ACC112 (cell line): ENCODE measurements around the gene USP24.

Source experiments
- H2AFZ ChIP-seq: fragments of 200-600 bp; sonication (generic); one replicate; pipeline ENCODE4 v1.6.0; 2017; ENCODE audit warnings: antibody characterized with exemption, low read length; ENCODE audit not compliant: unreplicated experiment
- H3K27ac ChIP-seq: fragments of 200-600 bp; sonication (generic); 2 replicates; pipeline ENCODE4 v1.5.1; 2014; ENCODE audit warnings: low read depth, mild to moderate bottlenecking, antibody characterized with exemption, low read length, moderate library complexity
- H3K27me3 ChIP-seq: fragments of 200-600 bp; sonication (generic); 2 replicates; pipeline ENCODE4 v1.6.1; 2014; ENCODE audit warnings: mild to moderate bottlenecking, antibody characterized with exemption, low read length, moderate library complexity, mixed read lengths; ENCODE audit not compliant: insufficient read depth
- H3K36me3 ChIP-seq: fragments of 200-600 bp; sonication (generic); 2 replicates; pipeline ENCODE4 v1.6.1; 2016; ENCODE audit warnings: mild to moderate bottlenecking, antibody characterized with exemption, low read length, moderate library complexity, mixed read lengths; ENCODE audit not compliant: insufficient read depth
- H3K4me1 ChIP-seq: fragments of 200-600 bp; sonication (generic); one replicate; pipeline ENCODE4 v1.6.1; 2016; ENCODE audit warnings: low read length, mixed read lengths; ENCODE audit not compliant: insufficient read depth, unreplicated experiment, control insufficient read depth
- H3K4me3 ChIP-seq: fragments of 200-600 bp; sonication (generic); 2 replicates; pipeline ENCODE4 v1.5.1; 2014; ENCODE audit warnings: mild to moderate bottlenecking, low read depth, low read length
- H3K79me2 ChIP-seq: fragments of 200-600 bp; sonication (generic); one replicate; pipeline ENCODE4 v1.6.0; 2016; ENCODE audit warnings: low read length; ENCODE audit not compliant: control insufficient read depth, unreplicated experiment, insufficient read depth

USP24 gene

DNA sequence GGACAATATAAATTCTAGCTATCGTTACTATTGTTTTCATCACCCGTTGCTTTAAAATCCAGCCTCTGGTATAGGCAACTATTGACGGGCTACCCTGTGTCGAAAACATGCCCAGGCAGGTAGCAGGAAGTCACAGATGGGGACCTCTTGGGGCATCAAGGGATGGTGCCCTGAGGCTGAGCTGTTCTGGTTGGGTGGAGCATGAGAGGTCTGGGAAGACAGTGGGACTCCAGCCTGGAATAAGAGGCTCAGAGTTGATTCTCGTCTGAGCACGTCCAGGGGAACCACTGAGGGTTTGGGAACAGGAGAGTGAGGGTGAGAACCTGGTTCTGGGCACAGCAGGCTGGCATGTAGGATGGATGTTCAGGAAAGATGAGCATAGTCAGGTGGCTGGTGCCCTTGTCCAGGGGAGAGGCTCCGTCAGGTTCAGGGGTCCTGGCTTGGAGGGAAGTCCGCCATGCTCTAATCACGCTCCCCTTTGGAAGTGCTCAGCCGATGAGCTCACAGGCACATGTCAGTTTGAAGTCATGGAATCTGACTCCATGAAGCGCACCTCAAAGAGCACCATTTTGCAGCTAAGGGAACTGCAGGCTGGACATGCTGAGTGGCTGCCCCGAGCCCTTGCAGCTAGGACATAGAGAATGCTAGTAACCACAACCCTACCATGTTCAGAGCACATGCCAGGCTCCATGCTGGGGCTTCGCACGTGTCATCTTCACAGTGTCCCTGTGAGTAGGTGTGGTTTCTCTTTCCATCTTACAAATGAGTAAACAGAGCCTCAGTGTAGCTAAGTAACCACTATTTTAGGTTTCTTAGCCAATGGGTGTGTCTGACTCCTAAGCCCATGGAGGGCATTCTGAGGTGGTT, 154.8 kb downstream of the USP24 start:
- no peaks in the 10 kb centered on the region for H3K36me3 ChIP-seq
- H3K4me1 ChIP-seq: no peaks in the 10 kb centered on the region
- no peaks in the 10 kb centered on the region for H3K79me2 ChIP-seq
- H3K27me3 ChIP-seq: no peaks in the 10 kb centered on the region
- H3K27ac ChIP-seq: no peak overlapping the region
- H2AFZ ChIP-seq: no peak overlapping the region
- H3K4me3 ChIP-seq: no peak overlapping the region

DNA sequence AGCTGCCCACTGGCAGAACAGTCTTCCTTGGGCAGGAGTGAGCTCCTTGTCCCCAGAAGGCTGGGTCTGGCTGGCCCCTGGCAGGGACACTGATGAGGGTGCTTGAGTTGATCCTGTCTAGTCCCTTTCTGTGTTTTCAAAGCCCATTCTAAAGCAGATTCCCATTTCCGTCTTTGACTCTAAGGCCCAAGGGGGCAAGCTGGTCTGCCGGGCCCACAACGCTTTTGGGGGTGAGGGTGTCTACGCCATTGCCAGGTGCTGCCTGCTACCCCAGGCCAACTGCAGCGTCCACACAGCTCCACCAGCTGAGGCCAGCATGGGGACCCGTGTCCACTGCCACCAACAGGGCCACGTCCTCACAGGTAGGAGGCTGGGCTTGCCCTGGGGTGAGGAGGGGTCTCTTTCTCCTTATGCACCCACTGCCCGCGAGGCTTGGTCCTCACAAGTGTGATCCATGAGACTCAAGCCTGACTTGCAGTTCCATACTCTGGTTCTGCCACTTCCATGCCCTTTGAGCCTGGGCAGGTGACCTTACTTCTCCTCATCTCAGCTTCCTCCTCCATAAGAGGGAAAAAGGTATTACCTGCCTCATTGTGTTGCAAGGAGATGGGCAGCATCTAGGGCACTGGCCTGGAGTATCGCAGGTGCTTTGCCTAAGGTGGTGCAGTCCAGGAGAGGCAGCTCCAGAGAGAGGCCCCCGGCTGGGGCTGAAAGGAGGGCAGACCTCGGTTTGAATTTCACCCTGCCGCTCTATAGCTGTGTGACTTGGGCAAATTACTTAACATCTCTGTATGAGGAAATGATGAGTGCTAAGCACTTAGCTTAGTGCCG, 155.6 kb downstream of the USP24 start:
- Histone ChIP-seq H2AFZ (no peak overlapping the region), H3K27ac (no peak overlapping the region), H3K36me3 (no peaks in the 10 kb centered on the region), H3K79me2 (no peaks in the 10 kb centered on the region), H3K27me3 (no peaks in the 10 kb centered on the region), H3K4me3 (no peak overlapping the region), H3K4me1 (no peaks in the 10 kb centered on the region)

DNA sequence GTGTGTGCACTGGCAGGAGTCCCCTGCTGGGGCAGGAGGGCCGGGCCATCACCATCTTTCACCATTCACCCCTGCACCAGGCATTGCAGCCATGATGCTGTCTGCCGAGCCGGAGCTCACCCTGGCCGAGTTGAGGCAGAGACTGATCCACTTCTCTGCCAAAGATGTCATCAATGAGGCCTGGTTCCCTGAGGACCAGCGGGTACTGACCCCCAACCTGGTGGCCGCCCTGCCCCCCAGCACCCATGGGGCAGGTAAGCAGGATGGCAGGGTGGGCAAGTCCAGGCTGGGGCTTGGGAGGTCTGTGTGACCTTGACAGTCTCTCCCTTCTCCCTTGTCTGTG, 157.2 kb downstream of the USP24 start:
- no peaks in the 10 kb centered on the region for H3K4me1 ChIP-seq
- no peaks in the 10 kb centered on the region for H3K79me2 ChIP-seq
- no peak overlapping the region for H3K4me3 ChIP-seq
- no peak overlapping the region for H2AFZ ChIP-seq
- H3K27ac ChIP-seq: no peak overlapping the region
- H3K27me3 ChIP-seq: no peaks in the 10 kb centered on the region
- H3K36me3 ChIP-seq: no peaks in the 10 kb centered on the region

DNA sequence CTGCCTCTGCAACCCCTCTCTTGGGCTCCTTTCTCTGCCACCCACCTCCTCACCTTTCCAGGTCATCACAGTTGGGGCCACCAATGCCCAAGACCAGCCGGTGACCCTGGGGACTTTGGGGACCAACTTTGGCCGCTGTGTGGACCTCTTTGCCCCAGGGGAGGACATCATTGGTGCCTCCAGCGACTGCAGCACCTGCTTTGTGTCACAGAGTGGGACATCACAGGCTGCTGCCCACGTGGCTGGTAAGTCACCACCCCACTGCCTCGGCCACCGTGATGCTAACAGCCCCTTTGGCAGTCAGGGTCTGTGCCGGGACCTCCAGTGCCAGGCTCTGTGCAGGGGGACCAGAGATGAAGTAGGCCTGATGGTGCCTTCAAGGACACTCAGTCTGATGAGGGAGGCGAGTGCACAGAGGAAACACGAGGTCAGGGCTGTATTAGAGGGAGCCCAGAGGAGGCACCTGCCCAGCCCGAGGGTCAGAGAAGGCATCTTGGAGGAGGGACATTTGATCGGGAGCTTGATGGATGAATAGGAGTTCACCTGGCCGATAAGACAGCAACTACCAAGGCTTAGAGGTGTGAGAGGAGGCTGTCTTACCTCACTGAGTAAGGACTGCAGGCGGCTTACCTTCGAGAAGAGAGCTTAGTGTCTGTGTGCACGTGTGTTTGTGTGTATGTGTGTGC, 157.8 kb downstream of the USP24 start:
- Histone ChIP-seq H2AFZ (no peak overlapping the region), H3K36me3 (no peaks in the 10 kb centered on the region), H3K4me3 (no peak overlapping the region), H3K27me3 (no peaks in the 10 kb centered on the region), H3K4me1 (no peaks in the 10 kb centered on the region), H3K79me2 (no peaks in the 10 kb centered on the region), H3K27ac (no peak overlapping the region)

DNA sequence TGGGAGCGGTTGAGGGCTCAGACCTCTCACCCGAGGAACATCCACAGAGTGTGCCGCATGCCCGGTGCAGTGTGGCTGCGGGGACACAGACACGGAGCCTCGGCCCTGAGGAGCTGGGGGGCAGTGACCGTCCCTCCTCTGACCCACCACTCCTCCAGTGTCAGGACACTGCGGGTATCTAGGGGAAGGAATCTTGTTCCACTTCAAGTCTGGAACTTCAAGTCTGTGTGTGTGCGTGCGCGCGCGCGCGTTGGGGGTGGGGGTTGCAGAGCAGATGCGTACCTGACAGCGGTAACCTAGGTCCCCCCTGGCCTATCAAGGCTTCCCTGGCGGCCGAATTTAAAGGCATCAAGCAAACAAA, 158.6 kb downstream of the USP24 start:
- Histone ChIP-seq H2AFZ (no peak overlapping the region), H3K4me3 (no peak overlapping the region), H3K36me3 (no peaks in the 10 kb centered on the region), H3K27me3 (no peaks in the 10 kb centered on the region), H3K79me2 (no peaks in the 10 kb centered on the region), H3K27ac (no peak overlapping the region), H3K4me1 (no peaks in the 10 kb centered on the region)

DNA sequence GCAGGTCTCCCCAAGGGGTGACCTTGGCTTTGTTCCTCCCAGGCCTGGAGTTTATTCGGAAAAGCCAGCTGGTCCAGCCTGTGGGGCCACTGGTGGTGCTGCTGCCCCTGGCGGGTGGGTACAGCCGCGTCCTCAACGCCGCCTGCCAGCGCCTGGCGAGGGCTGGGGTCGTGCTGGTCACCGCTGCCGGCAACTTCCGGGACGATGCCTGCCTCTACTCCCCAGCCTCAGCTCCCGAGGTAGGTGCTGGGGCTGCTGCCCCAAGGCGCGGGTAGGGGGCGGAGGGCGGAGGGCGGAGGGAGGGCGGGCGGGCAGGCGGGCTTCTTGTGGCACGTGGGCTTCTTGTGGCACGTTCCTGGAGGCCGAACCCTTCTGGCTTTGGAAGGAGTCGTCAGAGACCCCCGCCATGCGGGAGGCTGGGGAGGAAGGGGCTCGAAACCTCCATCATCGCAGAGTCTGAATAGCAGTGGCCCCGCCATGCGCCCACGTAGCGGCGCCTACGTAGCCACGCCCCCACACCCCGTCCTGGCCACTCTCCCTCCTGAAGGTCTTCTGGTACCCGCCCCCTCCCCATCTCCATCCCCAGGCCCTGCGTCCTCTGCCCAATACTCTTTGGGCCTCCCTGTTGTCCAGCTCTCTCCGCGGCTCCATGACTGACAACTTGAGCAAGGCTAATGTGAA, 159.1 kb downstream of the USP24 start:
- H3K4me3 ChIP-seq: no peak overlapping the region
- H3K27me3 ChIP-seq: no peaks in the 10 kb centered on the region
- H3K36me3 ChIP-seq: no peaks in the 10 kb centered on the region
- no peaks in the 10 kb centered on the region for H3K79me2 ChIP-seq
- H3K27ac ChIP-seq: no peak overlapping the region
- no peak overlapping the region for H2AFZ ChIP-seq
- no peaks in the 10 kb centered on the region for H3K4me1 ChIP-seq

DNA sequence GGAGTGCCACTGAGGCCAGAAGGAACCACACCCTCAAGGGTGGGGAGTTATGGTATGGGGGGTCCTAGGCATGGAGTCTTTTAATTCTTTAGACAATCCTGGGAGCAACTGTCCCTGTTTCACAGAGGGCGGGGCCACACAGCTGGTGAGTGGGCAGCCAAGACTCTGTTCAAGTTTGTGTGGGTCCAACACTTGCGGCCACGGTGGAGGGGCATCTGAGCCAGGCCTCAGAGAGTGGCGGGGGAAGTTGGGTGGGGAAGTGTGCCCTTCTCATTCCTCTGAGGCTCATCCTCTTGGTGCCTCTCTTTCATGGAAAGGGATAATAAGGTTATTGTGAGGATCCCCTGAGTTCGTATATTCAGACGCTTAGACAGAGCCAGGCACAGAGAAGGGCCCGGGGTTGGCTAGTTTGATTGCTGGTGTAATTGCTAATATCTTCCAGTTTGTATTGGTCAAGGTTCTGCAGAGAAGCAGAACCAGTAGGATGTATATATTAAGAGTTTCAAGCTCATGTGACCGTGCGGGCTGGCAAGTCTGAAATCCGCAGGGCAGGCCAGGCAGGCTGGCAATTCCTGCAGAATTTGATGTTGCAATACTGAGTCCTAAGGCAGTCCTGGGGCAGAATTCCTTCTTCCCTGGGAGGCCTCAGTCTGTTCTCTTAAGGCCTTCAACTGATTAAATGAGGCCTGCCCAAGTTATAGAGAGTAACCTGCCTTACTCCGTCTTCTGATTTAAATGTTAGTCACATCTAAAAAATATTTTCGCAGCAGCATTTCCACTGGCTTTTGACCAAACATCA, 159.9 kb downstream of the USP24 start:
- no peak overlapping the region for H3K4me3 ChIP-seq
- H3K27ac ChIP-seq: no peak overlapping the region
- no peaks in the 10 kb centered on the region for H3K36me3 ChIP-seq
- no peaks in the 10 kb centered on the region for H3K79me2 ChIP-seq
- no peaks in the 10 kb centered on the region for H3K27me3 ChIP-seq
- H2AFZ ChIP-seq: no peak overlapping the region
- no peaks in the 10 kb centered on the region for H3K4me1 ChIP-seq

DNA sequence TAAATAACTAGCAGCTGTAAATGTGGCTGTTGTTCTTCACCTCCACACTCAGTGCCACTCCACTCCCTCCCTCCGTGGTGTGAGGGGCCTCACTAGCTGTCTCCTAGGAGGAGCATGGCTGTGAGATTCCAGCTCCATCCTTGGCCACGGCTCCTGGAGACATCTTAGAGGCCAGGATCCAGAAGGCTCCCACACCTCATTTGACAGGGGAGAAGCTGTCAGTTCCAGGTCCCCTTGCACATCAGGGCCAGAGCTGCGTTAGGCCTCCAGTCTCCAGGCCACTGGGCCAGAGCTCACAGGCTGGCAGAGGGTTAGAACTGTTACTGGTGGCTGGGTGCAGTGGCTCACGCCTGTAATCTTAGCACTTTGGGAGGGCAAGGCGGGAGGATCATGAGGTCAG, 160.8 kb downstream of the USP24 start:
- H3K36me3 ChIP-seq: no peaks in the 10 kb centered on the region
- H3K27ac ChIP-seq: no peak overlapping the region
- H3K79me2 ChIP-seq: no peaks in the 10 kb centered on the region
- no peaks in the 10 kb centered on the region for H3K4me1 ChIP-seq
- no peak overlapping the region for H3K4me3 ChIP-seq
- no peaks in the 10 kb centered on the region for H3K27me3 ChIP-seq
- no peak overlapping the region for H2AFZ ChIP-seq

DNA sequence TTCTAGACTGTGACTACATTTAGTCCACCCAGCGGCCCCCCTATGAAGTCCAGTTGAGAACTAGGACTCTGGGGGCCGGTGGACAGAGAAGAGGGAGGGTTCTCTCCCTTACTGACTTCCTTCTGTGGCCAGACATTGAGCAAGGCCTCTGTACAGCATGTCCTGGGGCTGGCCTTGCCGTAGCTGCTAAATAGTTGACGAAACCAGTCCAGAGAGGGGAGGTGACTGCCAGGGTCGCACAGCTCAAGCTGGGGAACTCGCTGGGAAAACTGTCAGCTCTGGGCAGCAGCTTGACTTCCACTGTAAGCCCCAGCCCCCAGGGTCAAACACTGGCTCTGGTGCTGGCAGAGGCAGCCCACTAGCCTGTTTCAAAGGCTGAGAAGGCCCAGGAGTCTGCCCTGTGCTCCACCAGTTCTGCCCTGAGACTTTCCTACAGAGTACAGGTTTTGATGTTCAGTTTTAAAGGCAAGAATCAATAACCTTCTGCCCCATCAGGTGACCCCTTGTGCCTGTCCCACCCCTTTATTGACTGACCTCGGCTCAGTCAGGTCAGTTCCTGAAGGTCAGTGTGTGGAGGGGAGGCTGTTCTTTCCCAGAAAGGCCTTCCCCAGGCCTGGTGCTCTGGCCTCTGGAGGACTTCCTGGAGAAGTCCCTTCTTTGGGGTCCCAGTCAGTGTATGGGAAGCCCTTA, 161.8 kb downstream of the USP24 start:
- no peak overlapping the region for H3K4me3 ChIP-seq
- no peak overlapping the region for H2AFZ ChIP-seq
- no peaks in the 10 kb centered on the region for H3K79me2 ChIP-seq
- no peaks in the 10 kb centered on the region for H3K4me1 ChIP-seq
- H3K36me3 ChIP-seq: no peaks in the 10 kb centered on the region
- no peak overlapping the region for H3K27ac ChIP-seq
- H3K27me3 ChIP-seq: no peaks in the 10 kb centered on the region
